ENCODE data around the gene SCYGR2. TPM values are rescaled to one million over a fixed set of nuclear protein-coding genes. Genes with fewer than 3 reads are reported as not detected.

The SCYGR2 gene
- total RNA-seq, 1 donor from 2014 or later: not detected

DNA sequence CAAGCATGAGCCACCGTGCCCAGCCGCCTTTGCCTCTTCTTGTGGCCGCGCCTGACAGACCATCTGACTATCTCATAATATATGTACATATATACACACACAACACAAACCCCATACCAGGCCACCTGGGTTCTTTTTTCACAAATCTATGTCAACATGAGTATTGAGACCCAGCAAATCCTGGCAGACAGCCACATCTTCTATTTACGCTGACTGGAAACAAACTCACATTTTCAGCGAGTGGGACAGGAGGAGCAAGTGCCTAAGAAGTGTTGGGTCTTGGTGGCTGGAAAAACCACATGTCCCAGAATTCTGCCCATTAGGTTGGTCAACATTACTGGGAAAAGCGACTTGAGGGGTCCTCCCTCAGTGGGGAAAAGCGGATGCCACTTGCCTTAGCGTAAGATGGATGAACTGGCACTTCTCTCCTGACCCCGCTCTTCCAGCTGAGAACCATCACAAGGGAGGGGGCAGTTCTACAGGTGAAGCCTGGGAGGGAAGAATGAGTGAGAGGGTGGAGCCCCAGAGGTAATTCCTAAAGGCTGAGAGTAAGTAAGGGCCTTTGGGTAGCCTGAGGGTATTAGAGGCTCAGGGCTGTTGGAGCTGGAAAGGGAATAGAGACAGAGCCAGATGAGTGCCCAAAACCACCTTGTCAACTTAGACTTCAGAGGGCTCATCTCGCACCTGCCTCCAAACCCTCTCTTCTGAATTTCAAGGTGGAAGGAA is 14.0 kb downstream of the SCYGR2 start:
- no peak for DNase-seq (ENCODE audit: low read depth in 2 of 2)

GRCh38 chr2:227613272-227613660 is 14.6 kb downstream of the SCYGR2 start:
- DNase-seq (ENCODE audit: low read depth in 2 of 2): no peak

GRCh38 chr2:227614246-227614645 is 15.6 kb downstream of the SCYGR2 start:
- DNase-seq (ENCODE audit: low read depth in 2 of 2): no peak

DNA sequence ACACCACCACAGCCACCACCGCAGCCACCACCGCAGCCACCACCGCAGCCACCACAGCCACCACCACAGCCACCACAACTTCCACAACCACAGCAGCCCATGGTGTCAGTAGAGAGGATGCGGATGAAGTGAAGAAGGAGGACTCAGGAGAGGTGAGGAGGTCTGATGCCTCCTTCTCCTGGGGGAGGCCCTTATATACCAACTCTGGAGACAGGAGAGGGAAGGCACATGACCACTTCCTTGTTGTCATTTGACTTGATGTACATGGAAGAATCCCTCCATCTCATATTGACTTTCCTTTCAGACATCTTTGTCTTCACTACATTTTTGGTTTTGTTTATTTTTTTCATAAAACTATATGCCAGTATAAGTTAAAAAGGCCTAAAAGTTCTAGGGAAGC is 16.0 kb downstream of the SCYGR2 start, which contains the start of gene SCYGR3:
SCYGR3 (minus strand) TSS at position 101 of the 400 bp plus-strand sequence; CDS start at position 101, 0 bp downstream.
- DNase-seq (ENCODE audit: low read depth in 2 of 2): no peak

- DNase-seq (ENCODE audit: low read depth in 2 of 2): no peak
These were observed 16.5 kb downstream of the SCYGR2 start for GRCh38 chr2:227615181-227615580.

DNA sequence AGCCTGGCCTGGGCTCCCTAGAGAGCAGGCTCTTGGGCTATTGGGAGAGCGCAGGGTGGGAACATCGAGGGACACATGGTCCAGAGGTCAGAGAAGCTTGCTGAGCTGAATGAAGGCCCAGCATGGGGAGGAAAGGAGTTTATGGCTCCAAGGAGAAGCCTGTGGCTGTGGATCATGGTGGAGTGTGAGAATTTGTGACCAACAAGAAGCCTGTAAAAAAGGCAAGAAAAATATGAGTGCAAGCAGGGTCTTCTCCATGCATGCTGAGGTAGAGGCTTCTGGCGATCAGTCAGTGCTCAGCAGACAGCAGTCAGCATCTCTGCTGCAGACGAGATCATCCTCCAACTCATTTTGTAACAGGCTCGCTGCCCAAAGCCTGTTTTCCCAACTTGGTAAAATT is 17.2 kb downstream of the SCYGR2 start:
- DNase-seq (ENCODE audit: low read depth in 2 of 2): no peak

GRCh38 chr2:227616631-227617030 is 17.9 kb downstream of the SCYGR2 start:
- DNase-seq (ENCODE audit: low read depth in 2 of 2): peak in 1 of 2 donors; percentile 4

- peak; percentile 24 to 80 for DNase-seq (ENCODE audit: low read depth in 2 of 2)
These were observed 18.9 kb downstream of the SCYGR2 start, which contains the start of gene SCYGR4 for GRCh38 chr2:227617316-227618230. SCYGR4 (plus strand) TSS chr2:227617498; CDS start chr2:227617498, 0 bp downstream.

DNA sequence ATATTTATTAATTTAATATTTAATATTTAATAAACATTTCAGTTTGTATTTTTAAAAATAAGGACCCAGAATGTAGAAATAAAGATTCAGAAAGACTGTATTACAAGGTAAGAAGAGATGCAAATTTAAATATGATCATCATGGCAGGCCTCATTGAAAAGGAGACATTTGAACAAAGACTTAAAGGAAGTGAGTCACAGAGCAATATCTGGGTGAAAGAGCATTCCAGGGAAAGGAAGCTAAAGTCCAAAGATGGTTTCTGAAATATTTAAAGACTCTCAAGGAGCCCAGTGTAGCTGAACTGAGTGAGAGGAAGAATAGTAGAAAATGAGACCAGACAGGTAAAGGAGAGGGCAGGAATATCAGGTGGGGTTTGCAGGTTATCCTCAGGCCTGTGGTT is 24.5 kb downstream of the SCYGR2 start:
- peak in 1 of 2 donors; percentile 76 for DNase-seq (ENCODE audit: low read depth in 2 of 2)

GRCh38 chr2:227625420-227625819 is 26.7 kb downstream of the SCYGR2 start:
- DNase-seq (ENCODE audit: low read depth in 2 of 2): no peak

DNA sequence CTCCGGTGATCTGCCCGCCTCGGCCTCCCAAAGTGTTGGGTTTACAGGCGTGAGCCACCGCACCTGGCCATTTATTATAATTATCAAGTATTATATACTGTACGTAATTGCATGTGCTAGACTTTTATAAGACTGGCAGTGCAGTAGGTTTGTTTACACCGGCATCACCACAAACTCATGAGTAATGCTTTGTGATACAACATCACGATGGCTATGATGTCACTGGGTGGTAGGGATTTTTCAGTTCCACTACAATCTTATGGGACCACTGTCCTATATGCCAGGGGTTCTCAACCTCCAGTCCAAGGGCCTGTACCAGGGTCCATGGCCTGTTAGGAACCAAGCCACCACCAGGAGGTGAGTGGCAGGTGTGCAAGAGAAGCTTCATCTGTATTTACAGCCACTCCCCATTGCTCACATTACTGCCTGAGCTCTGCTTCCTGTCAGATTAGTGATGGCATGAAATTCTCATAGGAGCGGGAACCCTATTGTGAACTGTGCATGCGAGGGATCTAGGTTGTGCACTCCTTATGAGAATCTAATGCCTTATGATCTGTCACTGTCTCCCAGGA is 28.0 kb downstream of the SCYGR2 start:
- no peak for DNase-seq (ENCODE audit: low read depth in 2 of 2)

DNA sequence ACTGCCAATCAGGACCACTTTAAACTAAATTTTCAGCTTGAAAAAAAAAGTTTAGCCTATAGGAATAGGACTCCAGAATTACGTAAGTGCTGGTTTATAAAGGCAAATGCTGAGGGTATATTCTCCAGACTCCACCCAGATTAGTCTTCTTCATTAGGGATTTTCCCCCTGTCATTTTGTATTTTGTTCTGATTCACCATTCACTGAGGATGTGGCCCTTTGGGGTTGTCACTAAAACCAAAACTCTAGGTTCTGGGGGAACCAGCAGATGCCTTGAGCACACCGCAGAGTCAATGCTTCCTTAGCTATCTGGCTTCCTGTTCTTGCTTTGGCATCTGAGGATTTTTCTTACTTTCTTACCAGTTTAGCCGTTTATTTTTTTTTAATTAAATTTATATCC is 29.1 kb downstream of the SCYGR2 start:
- DNase-seq (ENCODE audit: low read depth in 2 of 2): no peak

- DNase-seq (ENCODE audit: low read depth in 2 of 2): no peak
These were observed 30.7 kb downstream of the SCYGR2 start for GRCh38 chr2:227629435-227629834.

- no peak for DNase-seq (ENCODE audit: low read depth in 2 of 2)
These were observed 31.6 kb downstream of the SCYGR2 start for GRCh38 chr2:227630322-227630721.

DNA sequence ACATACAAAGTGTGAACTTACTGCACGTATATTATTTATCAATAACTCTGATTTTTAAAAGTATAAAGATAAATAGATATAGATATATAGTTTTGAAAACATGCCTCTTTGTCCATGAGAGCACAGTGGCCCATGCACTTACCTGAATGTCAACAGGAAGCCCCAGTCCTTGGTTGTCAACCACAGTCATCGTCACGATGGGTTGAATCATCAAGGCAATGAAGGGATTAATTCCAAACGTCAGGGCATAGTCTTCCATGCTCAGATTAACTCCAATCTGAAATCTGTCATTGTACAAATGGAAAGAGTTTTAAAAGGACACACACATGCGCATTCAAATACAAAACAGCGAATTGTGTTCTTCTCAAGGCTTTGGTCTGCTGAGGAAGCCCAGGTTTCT is 34.1 kb downstream of the SCYGR2 start:
- DNase-seq (ENCODE audit: low read depth in 2 of 2): no peak

DNA sequence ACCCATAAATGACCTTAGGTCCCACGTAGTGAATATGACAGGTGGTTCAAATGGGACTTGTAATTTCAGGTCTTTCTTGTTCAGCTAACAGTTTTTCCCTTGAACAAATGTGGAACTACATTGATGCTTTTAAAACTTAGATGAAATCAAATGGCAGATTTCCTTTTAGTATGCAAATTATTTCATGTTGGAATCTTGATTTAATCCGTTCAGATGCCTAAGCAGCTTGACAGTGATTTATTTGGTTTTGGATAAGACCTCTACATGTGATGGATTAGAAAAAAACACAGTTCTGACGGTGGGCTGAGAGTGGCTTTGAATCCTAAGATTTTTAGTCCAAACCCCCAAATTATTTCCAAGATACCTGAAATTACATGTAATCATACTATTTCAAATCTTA is 35.5 kb downstream of the SCYGR2 start:
- DNase-seq (ENCODE audit: low read depth in 2 of 2): no peak

DNA sequence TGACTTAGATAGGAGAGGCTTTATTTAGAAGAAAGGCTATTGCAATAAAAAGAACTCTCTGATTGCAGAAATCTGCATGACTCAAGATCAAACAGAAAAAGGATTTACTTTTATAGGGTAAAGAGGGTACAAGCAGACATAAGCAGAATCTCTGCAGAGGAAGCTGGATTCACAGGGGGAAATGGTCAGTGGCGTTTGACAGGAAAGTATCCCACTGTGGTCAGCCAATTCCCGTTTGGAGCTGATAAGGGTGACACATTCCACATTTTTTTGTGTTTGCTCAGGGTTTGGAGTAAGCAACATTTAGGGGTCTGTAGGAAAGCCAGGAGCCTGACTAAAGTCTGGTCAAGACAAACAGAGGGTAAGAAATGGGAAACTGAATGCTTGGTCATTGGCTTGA is 44.0 kb downstream of the SCYGR2 start:
- no peak for DNase-seq (ENCODE audit: low read depth in 2 of 2)

- DNase-seq (ENCODE audit: low read depth in 2 of 2): no peak
These were observed 45.4 kb downstream of the SCYGR2 start for GRCh38 chr2:227643990-227644551.

Measured in lung microvascular endothelial cell (primary cell).